Neural progenitor cell (in vitro differentiated cells): ENCODE results near the gene SDC1. TPM values are rescaled to one million over a fixed set of nuclear protein-coding genes. Genes with fewer than 3 reads are reported as not detected.

Experiments
- DNase-seq: peaks from one replicate; pipeline ENCODE4 v3.0.0-alpha.2; 2016; ENCODE audit warnings: low spot score
- H2AFZ ChIP-seq: fragments of 200-600 bp; sonication (generic); replicated peaks from 2 replicates; pipeline ENCODE4 v1.6.1; 2016; ENCODE audit warnings: antibody characterized with exemption
- H3F3A ChIP-seq: fragments of 200-600 bp; sonication (generic); 2 replicates; pipeline ENCODE4 v1.6.1; 2016; ENCODE audit warnings: antibody characterized with exemption, low read depth
- H3K27ac ChIP-seq: fragments of 200-600 bp; sonication (generic); 2 replicates; pipeline ENCODE4 v1.5.1; 2016; ENCODE audit warnings: mild to moderate bottlenecking
- H3K27me3 ChIP-seq: fragments of 200-600 bp; sonication (generic); 2 replicates; pipeline ENCODE4 v1.6.1; 2016; ENCODE audit warnings: mild to moderate bottlenecking, moderate library complexity
- H3K36me3 ChIP-seq: fragments of 200-600 bp; sonication (generic); 2 replicates; pipeline ENCODE4 v1.5.1; 2016
- H3K4me1 ChIP-seq: fragments of 200-600 bp; sonication (generic); 2 replicates; pipeline ENCODE4 v1.6.1; 2016; ENCODE audit warnings: mixed run types
- H3K4me2 ChIP-seq: fragments of 200-600 bp; sonication (generic); 2 replicates; pipeline ENCODE4 v1.6.1; 2016
- H3K4me3 ChIP-seq: fragments of 200-600 bp; sonication (generic); 2 replicates; pipeline ENCODE4 v1.5.1; 2016
- H3K79me2 ChIP-seq: fragments of 200-600 bp; sonication (generic); 2 replicates; pipeline ENCODE4 v1.6.1; 2016; ENCODE audit warnings: low read depth
- H3K9ac ChIP-seq: fragments of 200-600 bp; sonication (generic); 2 replicates; pipeline ENCODE4 v1.6.1; 2016
- H3K9me3 ChIP-seq: fragments of 200-600 bp; sonication (generic); 2 replicates; pipeline ENCODE4 v1.5.1; 2016; ENCODE audit warnings: low read depth
- H4K20me1 ChIP-seq: fragments of 200-600 bp; sonication (generic); 2 replicates; pipeline ENCODE4 v1.6.1; 2016; ENCODE audit warnings: low read depth
- H3K27ac Mint-ChIP-seq: 3 replicates; pipeline ENCODE4 v1.8.0; 2021; ENCODE audit warnings: mixed read lengths
- H3K27me3 Mint-ChIP-seq: 2 replicates; pipeline ENCODE4 v1.8.0; 2022; ENCODE audit warnings: low read depth, mild to moderate bottlenecking, inconsistent platforms, moderate library complexity, mixed read lengths; ENCODE audit not compliant: insufficient read depth
- H3K36me3 Mint-ChIP-seq: 3 replicates; pipeline ENCODE4 v1.8.0; 2021; ENCODE audit warnings: mixed read lengths
- H3K4me1 Mint-ChIP-seq: 3 replicates; pipeline ENCODE4 v1.8.0; 2021; ENCODE audit warnings: mixed read lengths
- H3K4me3 Mint-ChIP-seq: 3 replicates; pipeline ENCODE4 v1.8.0; 2021; ENCODE audit warnings: mild to moderate bottlenecking, moderate library complexity, mixed read lengths
- H3K9me3 Mint-ChIP-seq: 3 replicates; pipeline ENCODE4 v1.8.0; 2020; ENCODE audit warnings: mixed read lengths
- CTCF ChIP-seq: fragments of 200-600 bp; sonication (generic); IDR thresholded peaks from 2 replicates; pipeline ENCODE4 v1.5.1; 2017; ENCODE audit warnings: antibody characterized with exemption, mild to moderate bottlenecking
- EZH2 ChIP-seq: fragments of 200-600 bp; sonication (generic); IDR thresholded peaks from 2 replicates; pipeline ENCODE4 v1.6.1; 2017; ENCODE audit warnings: antibody characterized with exemption, mild to moderate bottlenecking, moderate library complexity
- EZH2phosphoT487 ChIP-seq: fragments of 200-600 bp; sonication (generic); IDR thresholded peaks from 2 replicates; pipeline ENCODE4 v1.6.1; 2017; ENCODE audit warnings: antibody characterized with exemption
- total RNA-seq: library from RNA; depleted of rRNA; stranded (reverse); fragments of >200 nt; gene quantifications from 2 replicates; pipeline ENCODE4 v1.2.3, GENCODE V29; 2015; ENCODE audit warnings: low replicate concordance

The SDC1 gene
- total RNA-seq, 1 donor from 2014 or later, result 27.5 TPM

- H3K9me3 Mint-ChIP-seq, result no peaks in the 10 kb centered on the region
- peaks cover 14% of the 10 kb centered on the region for H3K4me1 Mint-ChIP-seq
- H3K4me1 ChIP-seq, result peaks cover 18% of the 10 kb centered on the region
- H3K27me3 Mint-ChIP-seq, result peaks cover 4% of the 10 kb centered on the region
- no peak overlapping the region for H3K4me3 ChIP-seq
- H3F3A ChIP-seq, result peaks cover 9% of the 10 kb centered on the region
- no peak overlapping the region for H3K4me3 Mint-ChIP-seq
- no peak overlapping the region for H2AFZ ChIP-seq
- no peaks in the 10 kb centered on the region for H3K36me3 ChIP-seq
- H3K4me2 ChIP-seq, result no peak overlapping the region
- H3K9ac ChIP-seq, result no peak overlapping the region
- DNase-seq, result no peak
- no peaks in the 10 kb centered on the region for H3K27me3 ChIP-seq
- no peaks in the 10 kb centered on the region for H3K36me3 Mint-ChIP-seq
- H3K9me3 ChIP-seq, result no peaks in the 10 kb centered on the region
- TF ChIP-seq EZH2phosphoT487, result no peak
- TF ChIP-seq CTCF, result no peak
- TF ChIP-seq EZH2, result no peak
- H3K27ac Mint-ChIP-seq, result no peak overlapping the region
- H3K79me2 ChIP-seq, result no peaks in the 10 kb centered on the region
- H3K27ac ChIP-seq, result no peak overlapping the region
- no peaks in the 10 kb centered on the region for H4K20me1 ChIP-seq
These were observed 50.5 kb downstream of the SDC1 start for GRCh38 chr2:20174410-20174809.

GRCh38 chr2:20173496-20174402 is 51.2 kb downstream of the SDC1 start:
- TF ChIP-seq EZH2phosphoT487 (no peak), CTCF (no peak), EZH2 (no peak)

GRCh38 chr2:20173064-20173463 is 51.9 kb downstream of the SDC1 start:
- Histone ChIP-seq H2AFZ (no peak overlapping the region), H3K79me2 (no peaks in the 10 kb centered on the region), H3K4me1 (peaks cover 20% of the 10 kb centered on the region), H3K9me3 (no peaks in the 10 kb centered on the region), H4K20me1 (no peaks in the 10 kb centered on the region), H3F3A (peaks cover 10% of the 10 kb centered on the region), H3K27ac (no peak overlapping the region), H3K4me2 (no peak overlapping the region), H3K27me3 (no peaks in the 10 kb centered on the region), H3K4me3 (no peak overlapping the region), H3K36me3 (no peaks in the 10 kb centered on the region), H3K9ac (no peak overlapping the region)
- Mint-ChIP-seq H3K4me1 (peaks cover 17% of the 10 kb centered on the region), H3K36me3 (no peaks in the 10 kb centered on the region), H3K27me3 (peaks cover 2% of the 10 kb centered on the region), H3K4me3 (no peak overlapping the region), H3K9me3 (no peaks in the 10 kb centered on the region), H3K27ac (peak overlapping the region; percentile 63)
- no peak for TF ChIP-seq EZH2
- TF ChIP-seq CTCF, result no peak
- TF ChIP-seq EZH2phosphoT487, result no peak
- no peak for DNase-seq

More at GRCh38 chr2:20173496-20174402, 51.2 kb downstream of the SDC1 start:
- no peak overlapping the region for H3K4me3 Mint-ChIP-seq
- peaks cover 10% of the 10 kb centered on the region for H3F3A ChIP-seq
- H3K27ac Mint-ChIP-seq, result no peak overlapping the region
- H3K9ac ChIP-seq, result no peak overlapping the region
- no peaks in the 10 kb centered on the region for H3K27me3 ChIP-seq
- H3K79me2 ChIP-seq, result no peaks in the 10 kb centered on the region
- H3K36me3 Mint-ChIP-seq, result no peaks in the 10 kb centered on the region
- no peak overlapping the region for H3K27ac ChIP-seq
- no peaks in the 10 kb centered on the region for H3K9me3 ChIP-seq
- no peak overlapping the region for H2AFZ ChIP-seq
- H3K36me3 ChIP-seq, result no peaks in the 10 kb centered on the region
- H3K27me3 Mint-ChIP-seq, result peaks cover 2% of the 10 kb centered on the region
- DNase-seq, result no peak
- H3K9me3 Mint-ChIP-seq, result no peaks in the 10 kb centered on the region
- no peak overlapping the region for H3K4me2 ChIP-seq
- H3K4me3 ChIP-seq, result no peak overlapping the region
- H3K4me1 Mint-ChIP-seq, result peaks cover 14% of the 10 kb centered on the region
- no peaks in the 10 kb centered on the region for H4K20me1 ChIP-seq
- H3K4me1 ChIP-seq, result peaks cover 19% of the 10 kb centered on the region
